Measurements from ENCODE around the gene CEP95. TPM values are rescaled to one million over a fixed set of nuclear protein-coding genes. Genes with fewer than 3 reads are reported as not detected.

The CEP95 gene
- total RNA-seq, 1 donor, result 48.9 TPM

GRCh38 chr17:64500862-64501765 lies 5.7 kb upstream of the CEP95 start:
- Histone ChIP-seq H3K36me3 (ENCODE audit: insufficient read depth, low read length) (peaks cover 77% of the 10 kb centered on the region), H3K4me1 (ENCODE audit: insufficient read depth, low read length) (peaks cover 70% of the 10 kb centered on the region), H3K4me3 (ENCODE audit: insufficient read depth, low read length) (no peak overlapping the region), H3K79me2 (ENCODE audit: insufficient read depth, low read length) (peaks cover 71% of the 10 kb centered on the region), H3K9me3 (ENCODE audit: low read depth, low read length) (no peaks in the 10 kb centered on the region), H3K27ac (ENCODE audit: low read depth, low read length) (peak overlapping the region; percentile 99), H4K20me1 (ENCODE audit: insufficient read depth, low read length) (peaks cover 74% of the 10 kb centered on the region), H3K4me2 (ENCODE audit: insufficient read depth, low read length) (no peak overlapping the region), H3K27me3 (ENCODE audit: insufficient read depth, low read length) (no peaks in the 10 kb centered on the region), H2AFZ (ENCODE audit: low read length) (no peak overlapping the region)
- TF ChIP-seq CTCF (IDR thresholded peaks at IDR 0.05; ENCODE audit: extremely low read depth, low read depth, low read length), result no peak
- no peak for DNase-seq (ENCODE audit: insufficient read length, low spot score, missing footprints)

DNA sequence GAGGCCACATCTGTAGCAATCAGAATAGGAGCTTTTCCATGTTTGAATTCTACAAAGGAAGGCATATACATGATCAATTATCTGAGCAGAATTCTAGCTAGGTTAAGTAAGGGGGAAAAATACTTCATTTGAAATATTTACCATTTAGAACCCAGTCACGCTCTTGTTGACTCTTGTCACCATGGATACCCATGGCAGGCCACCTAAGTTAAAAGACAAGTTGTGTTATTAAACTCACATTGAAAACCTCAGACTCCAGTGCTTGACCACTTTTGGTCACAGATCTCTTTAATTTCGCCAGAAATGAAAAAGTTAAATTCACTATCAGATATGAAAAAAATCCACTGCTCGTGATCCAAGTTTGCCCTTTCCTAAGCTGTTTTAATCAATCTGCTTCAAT lies 4.8 kb upstream of the CEP95 start:
- TF ChIP-seq CTCF (IDR thresholded peaks at IDR 0.05; ENCODE audit: extremely low read depth, low read depth, low read length), result no peak
- Histone ChIP-seq H3K9me3 (ENCODE audit: low read depth, low read length) (no peaks in the 10 kb centered on the region), H3K27me3 (ENCODE audit: insufficient read depth, low read length) (no peaks in the 10 kb centered on the region), H3K4me2 (ENCODE audit: insufficient read depth, low read length) (peak overlapping the region; percentile 83), H3K4me3 (ENCODE audit: insufficient read depth, low read length) (peak overlapping the region; percentile 2), H3K79me2 (ENCODE audit: insufficient read depth, low read length) (peaks cover 65% of the 10 kb centered on the region), H3K4me1 (ENCODE audit: insufficient read depth, low read length) (peaks cover 66% of the 10 kb centered on the region), H3K27ac (ENCODE audit: low read depth, low read length) (peak overlapping the region; percentile 99), H2AFZ (ENCODE audit: low read length) (no peak overlapping the region), H4K20me1 (ENCODE audit: insufficient read depth, low read length) (peaks cover 74% of the 10 kb centered on the region), H3K36me3 (ENCODE audit: insufficient read depth, low read length) (peaks cover 77% of the 10 kb centered on the region)
- DNase-seq (ENCODE audit: insufficient read length, low spot score, missing footprints), result no peak

DNA sequence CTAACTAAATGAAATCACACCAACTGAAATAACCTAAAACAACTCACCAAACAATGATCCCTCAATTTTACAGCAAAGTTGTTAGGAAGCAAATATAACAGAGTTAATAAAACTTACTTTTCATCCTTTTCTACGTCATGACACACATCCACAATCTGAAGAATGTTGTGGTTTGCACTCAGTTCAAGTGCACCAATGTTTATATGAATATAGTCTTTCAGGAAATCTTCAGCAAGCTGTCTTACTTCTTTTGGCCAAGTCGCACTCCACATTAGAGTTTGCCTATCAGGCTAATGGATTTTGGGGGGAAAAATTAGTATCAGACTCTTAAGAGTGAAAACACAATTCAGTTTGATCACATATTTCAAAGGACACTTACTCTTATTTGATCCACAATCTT lies 4.0 kb upstream of the CEP95 start:
- DNase-seq (ENCODE audit: insufficient read length, low spot score, missing footprints), result no peak
- Histone ChIP-seq H4K20me1 (ENCODE audit: insufficient read depth, low read length) (peaks cover 78% of the 10 kb centered on the region), H3K4me2 (ENCODE audit: insufficient read depth, low read length) (peak overlapping the region; percentile 83)

More for the DNA sequence above, 4.0 kb upstream of the CEP95 start:
- H3K4me1 ChIP-seq (ENCODE audit: insufficient read depth, low read length), result peaks cover 60% of the 10 kb centered on the region
- no peaks in the 10 kb centered on the region for H3K27me3 ChIP-seq (ENCODE audit: insufficient read depth, low read length)
- no peak overlapping the region for H2AFZ ChIP-seq (ENCODE audit: low read length)
- H3K79me2 ChIP-seq (ENCODE audit: insufficient read depth, low read length), result peaks cover 73% of the 10 kb centered on the region
- H3K4me3 ChIP-seq (ENCODE audit: insufficient read depth, low read length), result peak overlapping the region; percentile 98
- H3K9me3 ChIP-seq (ENCODE audit: low read depth, low read length), result no peaks in the 10 kb centered on the region
- H3K36me3 ChIP-seq (ENCODE audit: insufficient read depth, low read length), result peaks cover 74% of the 10 kb centered on the region
- peak overlapping the region; percentile 99 for H3K27ac ChIP-seq (ENCODE audit: low read depth, low read length)
- no peak for TF ChIP-seq CTCF (IDR thresholded peaks at IDR 0.05; ENCODE audit: extremely low read depth, low read depth, low read length)
